GM19455 (cell line): ENCODE results near the gene FAM53B.

ENCODE experiments used
- ATAC-seq: cut with Tn5 transposase; IDR thresholded peaks from one replicate; pipeline ENCODE4 v1.9.1; 2021; ENCODE audit not compliant: unreplicated experiment

FAM53B gene

GRCh38 chr10:124711145-124711544 lies 33.0 kb downstream of the FAM53B start:
- ATAC-seq: no peak

- ATAC-seq: no peak
Observed at GRCh38 chr10:124710266-124710881, 33.8 kb downstream of the FAM53B start.

GRCh38 chr10:124709861-124710260 lies 34.3 kb downstream of the FAM53B start:
- ATAC-seq: no peak

GRCh38 chr10:124708922-124709520 lies 35.2 kb downstream of the FAM53B start:
- ATAC-seq: no peak

GRCh38 chr10:124708246-124708779 lies 35.9 kb downstream of the FAM53B start:
- ATAC-seq: no peak

- ATAC-seq: no peak
Observed at GRCh38 chr10:124707551-124707950, 36.6 kb downstream of the FAM53B start.

- no peak for ATAC-seq
Observed at GRCh38 chr10:124707144-124707467, 37.1 kb downstream of the FAM53B start.

GRCh38 chr10:124706462-124707143 lies 37.6 kb downstream of the FAM53B start:
- ATAC-seq: no peak

GRCh38 chr10:124705817-124706461 lies 38.2 kb downstream of the FAM53B start:
- no peak for ATAC-seq

GRCh38 chr10:124705381-124705740 lies 38.8 kb downstream of the FAM53B start:
- no peak for ATAC-seq

GRCh38 chr10:124704428-124705380 lies 39.5 kb downstream of the FAM53B start:
- ATAC-seq: no peak

- no peak for ATAC-seq
Observed at GRCh38 chr10:124703778-124704427, 40.3 kb downstream of the FAM53B start.

GRCh38 chr10:124703372-124703771 lies 40.8 kb downstream of the FAM53B start:
- no peak for ATAC-seq

- no peak for ATAC-seq
Observed at GRCh38 chr10:124701881-124702656, 42.1 kb downstream of the FAM53B start.

GRCh38 chr10:124701435-124701834 lies 42.7 kb downstream of the FAM53B start:
- ATAC-seq: no peak

- no peak for ATAC-seq
Observed at GRCh38 chr10:124701038-124701365, 43.2 kb downstream of the FAM53B start.

- ATAC-seq: no peak
Observed at GRCh38 chr10:124700293-124701037, 43.7 kb downstream of the FAM53B start.

- no peak for ATAC-seq
Observed at GRCh38 chr10:124699471-124700292, 44.5 kb downstream of the FAM53B start.
